Transverse colon (tissue), 4 donors: ENCODE measurements around the gene TGFB3.

Experiments
- EP300 ChIP-seq: sonication (generic); formaldehyde crosslinking; IDR thresholded peaks from one replicate; pipeline ENCODE4 v1.6.1; 2017; ENCODE audit warnings: antibody characterized with exemption, low read depth
- POLR2A ChIP-seq: fragments of 450-650 bp; IDR thresholded peaks from one replicate; pipeline ENCODE4 v1.6.1; 2016; ENCODE audit warnings: antibody characterized with exemption, mild to moderate bottlenecking, moderate library complexity
- POLR2AphosphoS5 ChIP-seq, 3 donors: sonication (generic); formaldehyde crosslinking; IDR thresholded peaks; one replicate each; pipeline ENCODE4 v1.6.1; 2016; ENCODE audit warnings: antibody characterized with exemption in 3 of 3
- TF ChIP-seq, protein P1 (sequence below), 5 experiments: fragments of 200-600 bp in 3 of 5; fragments of 450-650 bp in 2 of 5; sonication (generic) in 3 of 5; IDR thresholded peaks; 1 replicate in 2 of 5; 2 replicates in 3 of 5; pipeline ENCODE4 v1.5.1; 2016 to 2017; ENCODE audit warnings: antibody characterized with exemption in 5 of 5, inconsistent platforms in 3 of 5, mild to moderate bottlenecking in 2 of 5, moderate library complexity in 1 of 5

DNA sequence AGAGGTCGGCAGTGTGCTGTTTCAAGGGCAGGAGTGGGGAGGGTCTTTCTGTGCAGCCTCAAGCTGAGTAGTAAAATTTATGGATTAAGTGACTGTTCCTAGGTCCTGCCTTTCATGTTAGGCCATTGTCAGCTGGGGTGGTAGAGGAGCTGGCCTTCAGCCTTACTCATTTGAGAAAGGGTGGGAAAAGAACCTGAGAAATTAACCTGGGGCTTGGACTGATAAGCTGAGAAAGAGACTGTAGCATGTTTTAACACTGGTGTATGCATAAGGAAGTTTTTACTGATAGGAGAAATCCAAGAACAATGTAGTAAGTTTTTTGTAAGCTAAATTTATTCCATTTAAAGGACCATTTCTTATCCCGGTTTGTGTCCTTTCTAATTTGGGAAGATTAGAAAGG lies 24.5 kb upstream of the TGFB3 start:
- TF ChIP-seq POLR2A (no peak), EP300 (no peak), POLR2AphosphoS5 (IDR thresholded peaks at IDR 0.05) (no peak)
- TF ChIP-seq, protein P1, sequence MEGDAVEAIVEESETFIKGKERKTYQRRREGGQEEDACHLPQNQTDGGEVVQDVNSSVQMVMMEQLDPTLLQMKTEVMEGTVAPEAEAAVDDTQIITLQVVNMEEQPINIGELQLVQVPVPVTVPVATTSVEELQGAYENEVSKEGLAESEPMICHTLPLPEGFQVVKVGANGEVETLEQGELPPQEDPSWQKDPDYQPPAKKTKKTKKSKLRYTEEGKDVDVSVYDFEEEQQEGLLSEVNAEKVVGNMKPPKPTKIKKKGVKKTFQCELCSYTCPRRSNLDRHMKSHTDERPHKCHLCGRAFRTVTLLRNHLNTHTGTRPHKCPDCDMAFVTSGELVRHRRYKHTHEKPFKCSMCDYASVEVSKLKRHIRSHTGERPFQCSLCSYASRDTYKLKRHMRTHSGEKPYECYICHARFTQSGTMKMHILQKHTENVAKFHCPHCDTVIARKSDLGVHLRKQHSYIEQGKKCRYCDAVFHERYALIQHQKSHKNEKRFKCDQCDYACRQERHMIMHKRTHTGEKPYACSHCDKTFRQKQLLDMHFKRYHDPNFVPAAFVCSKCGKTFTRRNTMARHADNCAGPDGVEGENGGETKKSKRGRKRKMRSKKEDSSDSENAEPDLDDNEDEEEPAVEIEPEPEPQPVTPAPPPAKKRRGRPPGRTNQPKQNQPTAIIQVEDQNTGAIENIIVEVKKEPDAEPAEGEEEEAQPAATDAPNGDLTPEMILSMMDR (IDR thresholded peaks at IDR 0.05) = no peak
